Measurements from ENCODE around the gene AGBL4. TPM values are rescaled to one million over a fixed set of nuclear protein-coding genes. Genes with fewer than 3 reads are reported as not detected.

Gene AGBL4
- total RNA-seq, 1 donor from 2014 or later, result not detected

- intact Hi-C loops (cut with micrococcal nuclease), result no loop called here
- no peak overlapping the region for H3K4me3 Mint-ChIP-seq
- H3K27me3 Mint-ChIP-seq (ENCODE audit: insufficient read depth), result no peaks in the 10 kb centered on the region
- H3K36me3 Mint-ChIP-seq (ENCODE audit: low read depth), result no peaks in the 10 kb centered on the region
- no peaks in the 10 kb centered on the region for H3K9me3 Mint-ChIP-seq
- DNase-seq (ENCODE audit: low spot score), result no peak
- no peaks in the 10 kb centered on the region for H3K4me1 Mint-ChIP-seq (ENCODE audit: low read depth)
- H3K27ac Mint-ChIP-seq, result no peak overlapping the region
Measured at GRCh38 chr1:49166031-49166430, 857.7 kb downstream of the AGBL4 start.

- Mint-ChIP-seq H3K36me3 (ENCODE audit: low read depth) (no peaks in the 10 kb centered on the region), H3K27me3 (ENCODE audit: insufficient read depth) (no peaks in the 10 kb centered on the region), H3K27ac (no peak overlapping the region), H3K4me3 (no peak overlapping the region), H3K4me1 (ENCODE audit: low read depth) (no peaks in the 10 kb centered on the region), H3K9me3 (no peaks in the 10 kb centered on the region)
- no peak for DNase-seq (ENCODE audit: low spot score)
- intact Hi-C loops (cut with micrococcal nuclease), result no loop called here
Measured at GRCh38 chr1:49163031-49163430, 860.7 kb downstream of the AGBL4 start.

GRCh38 chr1:49160677-49161076 lies 863.1 kb downstream of the AGBL4 start:
- Mint-ChIP-seq H3K27me3 (ENCODE audit: insufficient read depth) (no peaks in the 10 kb centered on the region), H3K4me3 (no peak overlapping the region), H3K9me3 (no peaks in the 10 kb centered on the region), H3K27ac (no peak overlapping the region), H3K36me3 (ENCODE audit: low read depth) (no peaks in the 10 kb centered on the region), H3K4me1 (ENCODE audit: low read depth) (no peaks in the 10 kb centered on the region)
- intact Hi-C loops (cut with micrococcal nuclease), result no loop called here
- no peak for DNase-seq (ENCODE audit: low spot score)

- Mint-ChIP-seq H3K4me1 (ENCODE audit: low read depth) (no peaks in the 10 kb centered on the region), H3K27ac (no peak overlapping the region)
Measured at GRCh38 chr1:49136738-49137251, 887.0 kb downstream of the AGBL4 start.

GRCh38 chr1:49125746-49126145 lies 898.0 kb downstream of the AGBL4 start:
- H3K36me3 Mint-ChIP-seq (ENCODE audit: low read depth), result no peaks in the 10 kb centered on the region

More at GRCh38 chr1:49136738-49137251, 887.0 kb downstream of the AGBL4 start:
- H3K27me3 Mint-ChIP-seq (ENCODE audit: insufficient read depth), result no peaks in the 10 kb centered on the region
- H3K36me3 Mint-ChIP-seq (ENCODE audit: low read depth), result no peaks in the 10 kb centered on the region
- peaks cover 7% of the 10 kb centered on the region for H3K9me3 Mint-ChIP-seq
- H3K4me3 Mint-ChIP-seq, result no peak overlapping the region
- no peak for DNase-seq (ENCODE audit: low spot score)
- intact Hi-C loops (cut with micrococcal nuclease), result no loop called here

GRCh38 chr1:49111931-49112330 lies 911.8 kb downstream of the AGBL4 start:
- H3K36me3 Mint-ChIP-seq (ENCODE audit: low read depth), result no peaks in the 10 kb centered on the region
- no peaks in the 10 kb centered on the region for H3K4me1 Mint-ChIP-seq (ENCODE audit: low read depth)
- no peak overlapping the region for H3K27ac Mint-ChIP-seq
- no peaks in the 10 kb centered on the region for H3K27me3 Mint-ChIP-seq (ENCODE audit: insufficient read depth)
- DNase-seq (ENCODE audit: low spot score), result no peak
- H3K4me3 Mint-ChIP-seq, result no peak overlapping the region
- intact Hi-C loops (cut with micrococcal nuclease), result no loop called here
- H3K9me3 Mint-ChIP-seq, result no peaks in the 10 kb centered on the region

More at GRCh38 chr1:49125746-49126145, 898.0 kb downstream of the AGBL4 start:
- Mint-ChIP-seq H3K27me3 (ENCODE audit: insufficient read depth) (no peaks in the 10 kb centered on the region), H3K4me3 (no peak overlapping the region), H3K4me1 (ENCODE audit: low read depth) (no peaks in the 10 kb centered on the region), H3K9me3 (peaks cover 2% of the 10 kb centered on the region), H3K27ac (no peak overlapping the region)
- intact Hi-C loops (cut with micrococcal nuclease), result no loop called here
- DNase-seq (ENCODE audit: low spot score), result no peak

- intact Hi-C loops (cut with micrococcal nuclease), result no loop called here
- DNase-seq (ENCODE audit: low spot score), result no peak
- Mint-ChIP-seq H3K36me3 (ENCODE audit: low read depth) (no peaks in the 10 kb centered on the region), H3K27ac (no peak overlapping the region), H3K4me1 (ENCODE audit: low read depth) (no peaks in the 10 kb centered on the region), H3K4me3 (no peak overlapping the region), H3K9me3 (no peaks in the 10 kb centered on the region), H3K27me3 (ENCODE audit: insufficient read depth) (no peaks in the 10 kb centered on the region)
Measured at GRCh38 chr1:49106445-49106844, 917.3 kb downstream of the AGBL4 start.

- Mint-ChIP-seq H3K4me3 (no peak overlapping the region), H3K36me3 (ENCODE audit: low read depth) (no peaks in the 10 kb centered on the region), H3K9me3 (no peaks in the 10 kb centered on the region), H3K27me3 (ENCODE audit: insufficient read depth) (no peaks in the 10 kb centered on the region), H3K27ac (no peak overlapping the region), H3K4me1 (ENCODE audit: low read depth) (no peaks in the 10 kb centered on the region)
- DNase-seq (ENCODE audit: low spot score), result no peak
- intact Hi-C loops (cut with micrococcal nuclease), result no loop called here
Measured at GRCh38 chr1:49104575-49104974, 919.2 kb downstream of the AGBL4 start.

GRCh38 chr1:49102752-49103151 lies 921.0 kb downstream of the AGBL4 start:
- no peaks in the 10 kb centered on the region for H3K4me1 Mint-ChIP-seq (ENCODE audit: low read depth)
- no peaks in the 10 kb centered on the region for H3K27me3 Mint-ChIP-seq (ENCODE audit: insufficient read depth)
- H3K9me3 Mint-ChIP-seq, result no peaks in the 10 kb centered on the region
- no peaks in the 10 kb centered on the region for H3K36me3 Mint-ChIP-seq (ENCODE audit: low read depth)
- intact Hi-C loops (cut with micrococcal nuclease), result no loop called here
- no peak overlapping the region for H3K27ac Mint-ChIP-seq
- H3K4me3 Mint-ChIP-seq, result no peak overlapping the region
- no peak for DNase-seq (ENCODE audit: low spot score)

- no peak overlapping the region for H3K27ac Mint-ChIP-seq
- no peak for DNase-seq (ENCODE audit: low spot score)
- intact Hi-C loops (cut with micrococcal nuclease), result no loop called here
- H3K4me1 Mint-ChIP-seq (ENCODE audit: low read depth), result no peaks in the 10 kb centered on the region
- no peaks in the 10 kb centered on the region for H3K36me3 Mint-ChIP-seq (ENCODE audit: low read depth)
- H3K9me3 Mint-ChIP-seq, result no peaks in the 10 kb centered on the region
- H3K4me3 Mint-ChIP-seq, result no peak overlapping the region
- no peaks in the 10 kb centered on the region for H3K27me3 Mint-ChIP-seq (ENCODE audit: insufficient read depth)
Measured at GRCh38 chr1:49098866-49099265, 924.9 kb downstream of the AGBL4 start.

- DNase-seq (ENCODE audit: low spot score), result no peak
- no peak overlapping the region for H3K4me3 Mint-ChIP-seq
- no peaks in the 10 kb centered on the region for H3K4me1 Mint-ChIP-seq (ENCODE audit: low read depth)
- no peaks in the 10 kb centered on the region for H3K36me3 Mint-ChIP-seq (ENCODE audit: low read depth)
- no peaks in the 10 kb centered on the region for H3K27me3 Mint-ChIP-seq (ENCODE audit: insufficient read depth)
- intact Hi-C loops (cut with micrococcal nuclease), result no loop called here
- H3K9me3 Mint-ChIP-seq, result no peaks in the 10 kb centered on the region
- H3K27ac Mint-ChIP-seq, result no peak overlapping the region
Measured at GRCh38 chr1:49086327-49086726, 937.4 kb downstream of the AGBL4 start.

GRCh38 chr1:49085079-49085478 lies 938.7 kb downstream of the AGBL4 start:
- H3K36me3 Mint-ChIP-seq (ENCODE audit: low read depth), result no peaks in the 10 kb centered on the region
- H3K27ac Mint-ChIP-seq, result no peak overlapping the region
- no peaks in the 10 kb centered on the region for H3K27me3 Mint-ChIP-seq (ENCODE audit: insufficient read depth)
- intact Hi-C loops (cut with micrococcal nuclease), result no loop called here
- no peaks in the 10 kb centered on the region for H3K4me1 Mint-ChIP-seq (ENCODE audit: low read depth)
- no peaks in the 10 kb centered on the region for H3K9me3 Mint-ChIP-seq
- no peak overlapping the region for H3K4me3 Mint-ChIP-seq
- DNase-seq (ENCODE audit: low spot score), result no peak

- no peak overlapping the region for H3K27ac Mint-ChIP-seq
- no peak for DNase-seq (ENCODE audit: low spot score)
- H3K36me3 Mint-ChIP-seq (ENCODE audit: low read depth), result no peaks in the 10 kb centered on the region
- H3K4me1 Mint-ChIP-seq (ENCODE audit: low read depth), result no peaks in the 10 kb centered on the region
- intact Hi-C loops (cut with micrococcal nuclease), result no loop called here
- no peaks in the 10 kb centered on the region for H3K27me3 Mint-ChIP-seq (ENCODE audit: insufficient read depth)
- no peak overlapping the region for H3K4me3 Mint-ChIP-seq
- no peaks in the 10 kb centered on the region for H3K9me3 Mint-ChIP-seq
Measured at GRCh38 chr1:49060766-49061165, 963.0 kb downstream of the AGBL4 start.

- no peaks in the 10 kb centered on the region for H3K4me1 Mint-ChIP-seq (ENCODE audit: low read depth)
Measured at GRCh38 chr1:49059087-49059486, 964.7 kb downstream of the AGBL4 start.

More at GRCh38 chr1:49059087-49059486, 964.7 kb downstream of the AGBL4 start:
- Mint-ChIP-seq H3K27me3 (ENCODE audit: insufficient read depth) (no peaks in the 10 kb centered on the region), H3K27ac (no peak overlapping the region), H3K36me3 (ENCODE audit: low read depth) (no peaks in the 10 kb centered on the region), H3K4me3 (no peak overlapping the region), H3K9me3 (no peaks in the 10 kb centered on the region)
- intact Hi-C loops (cut with micrococcal nuclease), result no loop called here
- no peak for DNase-seq (ENCODE audit: low spot score)

Measured in activated T-helper 1 cell treated with anti-CD3 and anti-CD28 coated beads, Interleukin-12 subunit alpha, Interleukin-12 subunit beta, Interleukin-2, Interleukin-4 antibody, amounts not matched to agents 30 ng/mL and 10 ng/mL and 1 ng/mL, durations not matched to agents 14 hours and 24 hours and 36 hours (primary cell).